Measurements from ENCODE around the gene ZNF236. TPM values are rescaled to one million over a fixed set of nuclear protein-coding genes. Genes with fewer than 3 reads are reported as not detected.

Gene ZNF236
- total and polyA plus RNA-seq, 4 donors, result 0.83 to 8.2 (median 5.0) TPM

DNA sequence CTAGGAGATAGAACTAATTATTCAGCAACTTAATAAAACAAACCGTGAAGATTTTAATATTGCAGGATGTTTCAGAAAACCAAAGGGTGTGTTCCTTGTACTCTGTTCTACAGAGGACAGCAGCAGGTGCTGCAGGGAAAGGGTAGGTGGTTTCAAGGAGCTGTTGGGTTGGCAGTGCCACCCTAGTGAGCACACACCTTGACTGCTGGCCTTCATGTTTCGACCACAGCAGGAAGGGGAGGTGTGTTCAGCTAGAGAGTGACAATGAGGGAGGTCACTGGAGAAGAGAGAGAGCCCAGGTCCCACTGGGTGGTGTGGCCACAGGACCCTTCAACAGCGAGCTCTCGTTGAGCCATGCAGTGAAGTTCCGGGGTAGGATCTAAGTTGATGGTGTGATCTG lies 98.6 kb downstream of the ZNF236 start (continued):
- TF ChIP-seq HNF4A (conservative IDR thresholded peaks at IDR 0.05), result no peak
- TF ChIP-seq RXRA (IDR thresholded peaks at IDR 0.05), result no peak
- no peak for TF ChIP-seq YY1 (IDR thresholded peaks at IDR 0.05)

DNA sequence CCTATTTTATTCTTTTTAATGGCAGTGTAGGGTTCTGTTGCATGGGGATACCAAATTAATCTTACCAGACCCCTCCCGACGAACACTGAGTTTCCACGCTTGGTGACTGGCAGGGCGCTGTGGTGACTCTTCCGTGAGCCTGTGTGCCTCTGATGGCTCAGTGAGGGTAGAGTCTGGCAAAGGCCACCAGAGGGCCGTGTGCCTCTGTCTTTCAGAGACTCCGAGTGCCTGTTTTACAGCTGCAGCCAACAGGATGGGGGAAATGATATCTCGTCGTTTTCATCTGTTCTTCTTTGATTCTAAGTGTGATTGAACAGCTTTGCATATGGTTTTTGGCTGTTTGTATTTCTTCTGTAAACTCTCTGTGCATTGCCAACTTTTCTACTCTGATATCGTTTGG lies 99.8 kb downstream of the ZNF236 start:
- DNase-seq (ENCODE audit: low spot score), result peak; percentile 44
- Histone ChIP-seq H3K4me1 (ENCODE audit: control insufficient read depth in 4 of 4, insufficient read depth in 4 of 4, low read length in 3 of 4) (peaks cover 0 to 3% (median 0%) of the 10 kb centered on the region in 4 donors), H3K27ac (ENCODE audit: low read depth in 1 of 2, low read length in 2 of 2) (no peak overlapping the region), H3K9me3 (ENCODE audit: control insufficient read depth in 4 of 4, low read length in 3 of 4) (no peaks in the 10 kb centered on the region), H3K27me3 (ENCODE audit: control insufficient read depth in 4 of 4, insufficient read depth in 4 of 4, low read length in 3 of 4) (no peaks in the 10 kb centered on the region), H3K9ac (ENCODE audit: low read depth in 1 of 2, low read length in 2 of 2) (no peak overlapping the region), H3K4me3 (ENCODE audit: low read depth in 1 of 3, low read length in 3 of 3) (no peak overlapping the region), H3K36me3 (ENCODE audit: control insufficient read depth in 4 of 4, insufficient read depth in 3 of 4, low read depth in 1 of 4, low read length in 3 of 4) (peaks cover 10 to 47% (median 26%) of the 10 kb centered on the region in 4 donors)
- WGBS, result 33% methylated on average over 10 of the region's 10 CpGs
- TF ChIP-seq NR2F2 (IDR thresholded peaks at IDR 0.05), result no peak
- TF ChIP-seq, protein P1, sequence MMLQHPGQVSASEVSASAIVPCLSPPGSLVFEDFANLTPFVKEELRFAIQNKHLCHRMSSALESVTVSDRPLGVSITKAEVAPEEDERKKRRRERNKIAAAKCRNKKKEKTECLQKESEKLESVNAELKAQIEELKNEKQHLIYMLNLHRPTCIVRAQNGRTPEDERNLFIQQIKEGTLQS (IDR thresholded peaks at IDR 0.05), result no peak
- no peak for TF ChIP-seq HNF4G (IDR thresholded peaks at IDR 0.05)
- no peak for TF ChIP-seq GABPA (IDR thresholded peaks at IDR 0.05 in 1 of 2, conservative IDR thresholded peaks at IDR 0.05 in 1 of 2)
- TF ChIP-seq, protein P2, sequence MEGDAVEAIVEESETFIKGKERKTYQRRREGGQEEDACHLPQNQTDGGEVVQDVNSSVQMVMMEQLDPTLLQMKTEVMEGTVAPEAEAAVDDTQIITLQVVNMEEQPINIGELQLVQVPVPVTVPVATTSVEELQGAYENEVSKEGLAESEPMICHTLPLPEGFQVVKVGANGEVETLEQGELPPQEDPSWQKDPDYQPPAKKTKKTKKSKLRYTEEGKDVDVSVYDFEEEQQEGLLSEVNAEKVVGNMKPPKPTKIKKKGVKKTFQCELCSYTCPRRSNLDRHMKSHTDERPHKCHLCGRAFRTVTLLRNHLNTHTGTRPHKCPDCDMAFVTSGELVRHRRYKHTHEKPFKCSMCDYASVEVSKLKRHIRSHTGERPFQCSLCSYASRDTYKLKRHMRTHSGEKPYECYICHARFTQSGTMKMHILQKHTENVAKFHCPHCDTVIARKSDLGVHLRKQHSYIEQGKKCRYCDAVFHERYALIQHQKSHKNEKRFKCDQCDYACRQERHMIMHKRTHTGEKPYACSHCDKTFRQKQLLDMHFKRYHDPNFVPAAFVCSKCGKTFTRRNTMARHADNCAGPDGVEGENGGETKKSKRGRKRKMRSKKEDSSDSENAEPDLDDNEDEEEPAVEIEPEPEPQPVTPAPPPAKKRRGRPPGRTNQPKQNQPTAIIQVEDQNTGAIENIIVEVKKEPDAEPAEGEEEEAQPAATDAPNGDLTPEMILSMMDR (IDR thresholded peaks at IDR 0.05; ENCODE audit: low read depth, low read length, missing input control), result peak; percentile 73
- TF ChIP-seq, protein P3, sequence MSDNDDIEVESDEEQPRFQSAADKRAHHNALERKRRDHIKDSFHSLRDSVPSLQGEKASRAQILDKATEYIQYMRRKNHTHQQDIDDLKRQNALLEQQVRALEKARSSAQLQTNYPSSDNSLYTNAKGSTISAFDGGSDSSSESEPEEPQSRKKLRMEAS (IDR thresholded peaks at IDR 0.05), result no peak
- TF ChIP-seq EGR1 (IDR thresholded peaks at IDR 0.05; ENCODE audit: low read depth in 2 of 2), result no peak
- TF ChIP-seq YY1 (IDR thresholded peaks at IDR 0.05), result no peak
- peak; percentile 86 to 90 for TF ChIP-seq RAD21 (IDR thresholded peaks at IDR 0.05)
- TF ChIP-seq FOXA2 (IDR thresholded peaks at IDR 0.05), result no peak
- TF ChIP-seq JUND (IDR thresholded peaks at IDR 0.05), result no peak

DNA sequence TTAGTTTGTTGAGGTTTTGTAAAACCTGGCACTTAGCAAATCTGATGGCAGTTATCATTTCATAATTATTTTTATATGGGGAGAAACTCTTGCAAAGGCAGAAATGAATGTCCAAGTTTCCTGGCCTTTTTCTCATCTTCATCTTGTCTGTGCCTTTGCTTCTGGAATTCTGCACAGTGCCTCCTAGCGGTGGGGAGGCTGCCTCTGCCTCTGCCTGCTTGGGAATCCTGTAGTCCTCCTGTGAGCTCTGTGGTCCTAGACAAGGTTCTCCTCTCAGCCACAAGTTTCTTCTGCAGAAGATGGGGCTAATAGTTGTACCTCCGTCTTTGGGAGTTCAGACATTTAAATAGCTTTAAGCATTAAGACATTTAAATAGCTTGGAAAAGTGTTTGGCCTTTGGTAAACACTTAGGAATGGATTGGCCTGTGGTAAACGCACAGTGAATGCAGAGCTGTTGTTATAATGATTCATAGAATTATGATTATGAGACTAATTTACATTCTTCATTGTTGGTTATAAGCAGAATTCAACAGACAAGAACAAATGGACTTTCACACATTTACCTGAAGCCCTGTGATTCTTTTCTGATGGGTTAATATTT lies 101.2 kb downstream of the ZNF236 start:
- no peaks in the 10 kb centered on the region for H3K27me3 ChIP-seq (ENCODE audit: control insufficient read depth in 4 of 4, insufficient read depth in 4 of 4, low read length in 3 of 4)
- WGBS, result 83% methylated on average over 3 of the region's 3 CpGs
- H3K4me1 ChIP-seq (ENCODE audit: control insufficient read depth in 4 of 4, insufficient read depth in 4 of 4, low read length in 3 of 4), result peaks cover 0 to 3% (median 0%) of the 10 kb centered on the region in 4 donors
- H3K9me3 ChIP-seq (ENCODE audit: control insufficient read depth in 4 of 4, low read length in 3 of 4), result no peaks in the 10 kb centered on the region
- no peak for DNase-seq (ENCODE audit: low spot score)
- TF ChIP-seq, protein P1 (IDR thresholded peaks at IDR 0.05), result no peak
- TF ChIP-seq JUND (IDR thresholded peaks at IDR 0.05), result no peak
- no peak for TF ChIP-seq YY1 (IDR thresholded peaks at IDR 0.05)
- no peak for TF ChIP-seq FOXA2 (IDR thresholded peaks at IDR 0.05)
- TF ChIP-seq, protein P2 (IDR thresholded peaks at IDR 0.05; ENCODE audit: low read depth, low read length, missing input control), result peak; percentile 36
- no peak for TF ChIP-seq TAF1 (conservative IDR thresholded peaks at IDR 0.05)
- no peak for TF ChIP-seq SP1 (IDR thresholded peaks at IDR 0.05)
- TF ChIP-seq HNF4A (conservative IDR thresholded peaks at IDR 0.05), result no peak
- TF ChIP-seq FOXA1 (IDR thresholded peaks at IDR 0.05), result no peak
- peak in 1 of 2 donors; percentile 53 for TF ChIP-seq RAD21 (IDR thresholded peaks at IDR 0.05)
- no peak overlapping the region for H3K4me3 ChIP-seq (ENCODE audit: low read depth in 1 of 3, low read length in 3 of 3)
- H3K36me3 ChIP-seq (ENCODE audit: control insufficient read depth in 4 of 4, insufficient read depth in 3 of 4, low read depth in 1 of 4, low read length in 3 of 4), result peaks cover 9 to 51% (median 27%) of the 10 kb centered on the region in 4 donors
- no peak overlapping the region for H3K27ac ChIP-seq (ENCODE audit: low read depth in 1 of 2, low read length in 2 of 2)
- H3K9ac ChIP-seq (ENCODE audit: low read depth in 1 of 2, low read length in 2 of 2), result no peak overlapping the region

Measured in liver (tissue), 9 donors.